GM12891 (cell line): ENCODE data around the gene GPC6.

Experiments used
- POLR2AphosphoS5 ChIP-seq: IDR thresholded peaks from 2 replicates; pipeline ENCODE4 v1.6.1; 2011; ENCODE audit warnings: low read depth, low read length, control low read depth
- TAF1 ChIP-seq: IDR thresholded peaks from 2 replicates; pipeline ENCODE4 v1.6.1; 2011; ENCODE audit warnings: low read depth, low read length, control low read depth

- TF ChIP-seq TAF1: no peak
- no peak for TF ChIP-seq POLR2AphosphoS5
Observed at GRCh38 chr13:94382960-94383359, 1156.4 kb downstream of the GPC6 start.
